Fibroblast of lung (primary cell): ENCODE measurements around the gene MFN1.

Source experiments
- CTCF ChIP-seq, 2 donors: IDR thresholded peaks in 1 of 2; conservative IDR thresholded peaks in 1 of 2; 1 replicate in 1 of 2; 2 replicates in 1 of 2; pipeline ENCODE4 v1.5.1; 2011 to 2012; ENCODE audit warnings: low read length in 2 of 2, control low read depth in 1 of 2, inconsistent platforms in 1 of 2, low read depth in 1 of 2, mild to moderate bottlenecking in 1 of 2
- EZH2 ChIP-seq: IDR thresholded peaks from 2 replicates; pipeline ENCODE4 v1.5.1; 2012; ENCODE audit warnings: low read length, control low read depth, mild to moderate bottlenecking; ENCODE audit errors: missing control alignments

- no peak for TF ChIP-seq CTCF (conservative IDR thresholded peaks at IDR 0.05 in 1 of 2, IDR thresholded peaks at IDR 0.05 in 1 of 2; ENCODE audit: low read depth in 1 of 2, low read length in 2 of 2)
- TF ChIP-seq EZH2, result no peak
These were observed 42.9 kb upstream of the MFN1 start for GRCh38 chr3:179304605-179305004.
